NCI-H345 treated with DMSO at 0.1 percent for 48 hours (cell line): ENCODE data around the gene TAF10.

Source experiments
- DNase-seq: peaks from one replicate; lab custom pipeline; 2025; ENCODE audit not compliant: unreplicated experiment; lab: John Stamatoyannopoulos, UW

The TAF10 gene

GRCh38 chr11:6640985-6641701, 29.1 kb upstream of the TAF10 start:
- no peak for DNase-seq

- DNase-seq = no peak
Observed at GRCh38 chr11:6640036-6640984, 28.3 kb upstream of the TAF10 start.

GRCh38 chr11:6638429-6638828, 26.4 kb upstream of the TAF10 start:
- no peak for DNase-seq

- no peak for DNase-seq
Observed at GRCh38 chr11:6637871-6638270, 25.9 kb upstream of the TAF10 start.

GRCh38 chr11:6636480-6636879, 24.5 kb upstream of the TAF10 start:
- no peak for DNase-seq

GRCh38 chr11:6635082-6635932, 23.3 kb upstream of the TAF10 start:
- DNase-seq = no peak

- DNase-seq = no peak
Observed at GRCh38 chr11:6634534-6634933, 22.5 kb upstream of the TAF10 start.

- no peak for DNase-seq
Observed at GRCh38 chr11:6633422-6634408, 21.7 kb upstream of the TAF10 start.

GRCh38 chr11:6632116-6633073, 20.4 kb upstream of the TAF10 start:
- no peak for DNase-seq

- DNase-seq = no peak
Observed at GRCh38 chr11:6631361-6631890, 19.4 kb upstream of the TAF10 start.

- DNase-seq = no peak
Observed at GRCh38 chr11:6630632-6631291, 18.7 kb upstream of the TAF10 start.

- DNase-seq = no peak
Observed at GRCh38 chr11:6629892-6630631, 18.0 kb upstream of the TAF10 start.

GRCh38 chr11:6629573-6629891, 17.5 kb upstream of the TAF10 start:
- no peak for DNase-seq

- DNase-seq = no peak
Observed at GRCh38 chr11:6628526-6628925, 16.5 kb upstream of the TAF10 start.

- DNase-seq = no peak
Observed at GRCh38 chr11:6627762-6628241, 15.8 kb upstream of the TAF10 start.

- no peak for DNase-seq
Observed at GRCh38 chr11:6626971-6627761, 15.2 kb upstream of the TAF10 start.
